ENCODE data around the gene KIAA0753.

- TF ChIP-seq SKIL (IDR thresholded peaks at IDR 0.05; ENCODE audit: low read depth, poor library complexity, severe bottlenecking), result no peak
- no peak for TF ChIP-seq PML (IDR thresholded peaks at IDR 0.05; ENCODE audit: low read length)
- no peak for TF ChIP-seq EZH2 (IDR thresholded peaks at IDR 0.05; ENCODE audit: borderline replicate concordance, control insufficient read depth, low read depth, low read length)
- no peak for TF ChIP-seq HDAC2 (IDR thresholded peaks at IDR 0.05)
- no peak for TF ChIP-seq CTCF (IDR thresholded peaks at IDR 0.05 in 2 of 3, conservative IDR thresholded peaks at IDR 0.05 in 1 of 3; ENCODE audit: control insufficient read depth in 2 of 3, extremely low read depth in 1 of 3, insufficient read depth in 1 of 3, low read depth in 3 of 3, low read length in 3 of 3)
- TF ChIP-seq FOXK2 (IDR thresholded peaks at IDR 0.05), result no peak
Measured at GRCh38 chr17:6660805-6661463, 20.4 kb upstream of the KIAA0753 start.
